Measurements from ENCODE around the gene GRM7.

- TF ChIP-seq CTCF (IDR thresholded peaks at IDR 0.05) (no peak), POLR2A (IDR thresholded peaks at IDR 0.05) (no peak)
Measured at GRCh38 chr3:6862880-6863195, 1.9 kb downstream of the GRM7 start.
